ENCODE results near the gene CBX2.

CBX2 gene

DNA sequence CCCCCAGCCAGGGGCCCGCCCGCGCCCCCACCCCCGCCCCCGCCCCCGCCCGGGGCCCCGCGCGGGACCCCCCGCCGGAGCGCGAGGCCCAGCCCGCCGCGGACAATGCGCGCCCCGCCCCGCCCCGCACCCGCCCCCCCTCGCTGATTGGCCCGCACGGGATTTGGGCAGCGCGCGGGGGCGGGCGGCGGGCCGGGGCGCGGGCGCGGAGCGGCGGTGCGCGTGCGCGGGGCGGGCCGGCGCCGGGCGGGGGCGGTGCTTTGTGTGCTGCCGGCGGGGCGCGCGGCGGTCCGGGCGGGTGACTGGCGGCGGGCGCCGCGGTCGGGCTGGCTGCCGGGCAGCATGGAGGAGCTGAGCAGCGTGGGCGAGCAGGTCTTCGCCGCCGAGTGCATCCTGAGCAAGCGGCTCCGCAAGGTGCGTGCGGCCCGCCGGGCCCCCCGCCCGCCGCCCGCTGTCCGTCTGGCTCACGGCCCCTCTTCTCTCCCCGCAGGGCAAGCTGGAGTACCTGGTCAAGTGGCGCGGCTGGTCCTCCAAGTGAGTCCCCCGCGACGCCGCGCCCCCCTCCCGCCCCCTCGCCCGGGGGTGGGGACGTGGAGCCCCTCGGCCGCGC, at the start of gene CBX2:
CBX2 (plus strand) TSS at position 255 of the 610 bp plus-strand sequence; CDS start at position 343, 88 bp downstream.
- DNase-seq = peak; percentile 86

DNA sequence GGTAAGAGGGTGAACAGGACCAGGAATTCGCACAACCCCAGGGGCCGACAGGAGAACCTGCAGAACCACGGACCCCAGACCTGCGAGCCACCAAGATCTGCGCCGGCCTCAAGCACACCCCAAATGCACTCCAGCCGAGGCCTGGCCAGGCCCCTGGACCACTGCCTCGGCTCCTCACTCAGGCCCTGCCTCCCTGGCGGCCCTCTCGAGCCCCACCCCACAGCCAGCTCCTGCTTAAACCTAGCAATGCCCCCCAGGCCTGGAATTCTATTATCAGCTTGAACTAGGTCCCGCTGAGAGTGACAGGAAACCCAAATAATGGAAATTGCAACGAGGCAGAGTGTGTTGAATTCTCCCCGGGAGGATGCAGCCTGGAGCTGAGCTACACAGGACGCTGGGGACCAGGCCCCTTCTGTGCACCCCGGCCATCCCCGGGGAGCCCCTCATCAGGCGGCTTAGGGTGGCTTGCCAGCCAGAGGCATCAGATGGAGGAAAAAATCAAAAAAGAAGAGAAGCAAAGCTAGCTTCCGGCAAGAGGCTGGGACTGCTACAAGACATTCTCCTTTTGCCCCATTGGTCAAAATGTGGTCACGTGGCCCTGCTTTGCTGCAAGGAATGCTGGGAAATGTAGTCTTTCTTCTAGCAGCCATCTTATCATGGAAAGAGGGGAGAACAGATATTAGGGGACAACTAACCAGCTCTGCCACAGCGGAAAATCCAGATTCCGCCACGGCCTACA, 49.6 kb upstream of the CBX2 start:
- DNase-seq = peak; percentile 85

DNA sequence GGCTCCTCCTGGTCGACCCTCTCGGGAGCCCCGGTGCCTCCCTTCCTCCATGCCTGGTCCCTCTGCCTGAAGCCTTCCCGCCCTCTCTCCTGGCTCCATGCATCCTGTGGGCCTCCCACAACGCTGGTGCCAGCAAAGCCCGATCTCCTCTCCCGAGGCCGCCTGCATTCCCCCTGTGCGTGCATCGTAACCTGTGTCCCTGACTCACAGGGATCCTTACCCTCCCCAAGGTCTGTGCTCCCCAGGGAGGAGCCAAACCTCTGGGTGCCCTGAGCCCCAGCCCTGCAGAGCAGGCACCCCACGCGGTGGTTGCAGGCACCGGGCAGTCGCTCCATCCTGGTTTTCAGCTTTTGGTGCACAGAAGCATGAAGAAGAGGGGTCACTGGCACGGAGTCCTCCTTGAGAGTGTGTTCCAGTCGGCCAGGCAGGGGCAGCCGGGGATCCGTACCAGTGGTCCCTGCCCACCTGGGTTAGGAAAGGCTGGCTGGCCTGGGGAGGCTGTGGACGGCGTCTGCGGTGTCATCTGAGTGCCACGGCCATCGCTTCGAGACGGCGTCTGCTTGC, 49.0 kb upstream of the CBX2 start:
- no peak for DNase-seq

DNA sequence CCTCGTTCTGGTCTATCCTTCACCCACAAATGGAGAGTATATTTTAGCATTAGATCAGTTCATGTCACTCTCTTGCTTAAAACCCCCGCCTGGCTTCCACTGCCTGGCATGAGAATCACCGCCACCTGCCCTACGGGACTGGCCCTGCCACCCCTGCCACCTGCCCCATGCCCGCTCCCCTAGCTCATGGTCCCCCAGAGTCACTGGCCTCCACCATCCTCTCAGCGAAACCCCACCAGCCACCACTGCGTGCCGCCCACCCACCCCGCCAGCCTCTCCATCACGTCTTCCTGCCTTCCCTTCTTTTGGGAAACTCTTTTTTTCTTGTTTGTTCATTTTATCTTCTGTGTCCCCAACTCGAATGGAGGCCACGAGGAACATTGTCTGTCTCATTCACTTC, 48.2 kb upstream of the CBX2 start:
- no peak for DNase-seq

GRCh38 chr17:79730437-79730768, 47.5 kb upstream of the CBX2 start:
- DNase-seq = no peak

- DNase-seq = no peak
These were observed 47.0 kb upstream of the CBX2 start, which contains the start of gene ENPP7 for GRCh38 chr17:79730769-79731483. Gene ENPP7 (plus strand): TSS chr17:79730943. CDS start chr17:79731140, 197 bp downstream.

DNA sequence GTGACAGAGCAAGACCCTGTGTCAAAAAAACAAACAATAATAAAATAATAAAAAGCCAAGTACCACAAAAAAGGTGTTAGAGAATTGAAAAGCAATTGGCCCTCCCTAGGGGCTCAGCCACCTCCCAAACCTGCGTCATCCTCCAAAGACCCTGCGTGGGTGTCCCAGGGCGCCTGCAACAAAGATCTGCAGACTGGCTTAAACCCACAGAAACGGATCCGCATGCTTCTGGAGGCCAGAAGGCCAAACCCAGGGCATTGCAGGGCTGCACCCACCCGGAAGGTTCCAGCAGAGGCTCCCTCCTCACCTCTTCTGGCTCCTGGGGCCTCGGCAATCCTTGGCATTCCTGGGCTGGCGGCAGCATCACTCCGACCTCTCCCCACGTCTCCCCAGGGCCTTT, 45.7 kb upstream of the CBX2 start:
- DNase-seq = no peak

DNA sequence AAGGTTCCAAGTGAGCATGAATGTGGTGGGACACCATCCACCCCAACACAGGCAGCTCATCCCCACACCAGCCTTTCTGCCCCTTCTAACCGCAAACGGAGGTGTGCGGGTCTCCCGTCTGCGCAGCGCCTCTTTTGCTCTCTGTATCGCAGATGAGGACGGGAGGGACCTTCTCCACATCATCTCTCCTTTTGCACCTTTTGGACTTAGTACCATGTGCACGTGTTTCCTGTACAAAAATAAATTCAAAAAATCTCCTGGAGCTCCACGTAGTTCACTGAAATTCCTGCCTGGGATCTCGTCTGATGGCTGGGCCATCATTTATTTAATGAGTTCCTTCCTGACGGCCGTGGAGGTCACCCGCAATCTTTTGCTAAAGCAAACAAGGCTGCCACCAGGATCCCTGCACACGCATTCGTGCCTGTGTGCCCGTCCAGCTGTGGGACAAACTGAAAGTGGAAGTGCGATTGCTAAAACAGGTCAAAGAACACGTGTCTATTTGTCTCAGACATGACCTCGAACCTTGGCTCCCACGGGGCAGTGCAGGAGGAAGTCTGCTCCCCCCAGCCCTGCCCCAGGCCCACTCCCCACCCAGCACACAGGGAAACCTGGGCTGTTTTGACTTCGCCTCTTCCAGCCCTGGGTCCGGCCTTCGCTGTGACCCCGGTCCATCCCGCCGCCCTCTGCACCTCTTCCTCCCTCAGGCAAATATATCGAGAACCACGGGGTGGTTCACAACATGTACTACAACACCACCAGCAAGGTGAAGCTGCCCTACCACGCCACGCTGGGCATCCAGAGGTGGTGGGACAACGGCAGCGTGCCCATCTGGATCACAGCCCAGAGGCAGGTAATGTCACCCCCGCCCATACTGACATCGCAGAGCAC, 44.9 kb upstream of the CBX2 start:
- peak; percentile 31 for DNase-seq

DNA sequence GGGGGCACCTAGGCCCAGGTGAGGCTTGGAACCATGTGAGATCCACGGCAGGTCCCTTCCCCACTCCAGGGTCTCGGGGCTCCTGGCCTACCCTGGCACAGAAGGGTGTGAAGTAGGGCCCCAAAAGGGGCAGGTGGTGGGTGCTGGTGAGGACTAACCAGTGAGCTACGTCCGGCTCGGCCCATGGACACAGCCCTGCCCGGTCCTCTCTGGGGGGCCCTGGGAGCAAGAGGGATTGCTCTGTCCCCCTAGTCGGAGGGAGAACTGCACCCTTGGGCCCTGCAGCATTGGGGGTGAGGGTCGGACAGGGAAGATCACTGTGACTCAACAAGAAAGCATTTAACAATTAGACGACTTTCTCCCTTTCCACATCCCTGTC, 44.3 kb upstream of the CBX2 start:
- DNase-seq = no peak

DNA sequence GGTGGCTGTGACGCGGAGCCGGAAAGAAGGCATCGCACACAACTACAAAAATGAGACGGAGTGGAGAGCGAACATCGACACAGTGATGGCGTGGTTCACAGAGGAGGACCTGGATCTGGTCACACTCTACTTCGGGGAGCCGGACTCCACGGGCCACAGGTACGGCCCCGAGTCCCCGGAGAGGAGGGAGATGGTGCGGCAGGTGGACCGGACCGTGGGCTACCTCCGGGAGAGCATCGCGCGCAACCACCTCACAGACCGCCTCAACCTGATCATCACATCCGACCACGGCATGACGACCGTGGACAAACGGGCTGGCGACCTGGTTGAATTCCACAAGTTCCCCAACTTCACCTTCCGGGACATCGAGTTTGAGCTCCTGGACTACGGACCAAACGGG, 42.9 kb upstream of the CBX2 start:
- no peak for DNase-seq

- DNase-seq = no peak
These were observed 40.7 kb upstream of the CBX2 start for GRCh38 chr17:79737046-79737921.

- DNase-seq = no peak
These were observed 39.9 kb upstream of the CBX2 start for GRCh38 chr17:79737922-79738578.

DNA sequence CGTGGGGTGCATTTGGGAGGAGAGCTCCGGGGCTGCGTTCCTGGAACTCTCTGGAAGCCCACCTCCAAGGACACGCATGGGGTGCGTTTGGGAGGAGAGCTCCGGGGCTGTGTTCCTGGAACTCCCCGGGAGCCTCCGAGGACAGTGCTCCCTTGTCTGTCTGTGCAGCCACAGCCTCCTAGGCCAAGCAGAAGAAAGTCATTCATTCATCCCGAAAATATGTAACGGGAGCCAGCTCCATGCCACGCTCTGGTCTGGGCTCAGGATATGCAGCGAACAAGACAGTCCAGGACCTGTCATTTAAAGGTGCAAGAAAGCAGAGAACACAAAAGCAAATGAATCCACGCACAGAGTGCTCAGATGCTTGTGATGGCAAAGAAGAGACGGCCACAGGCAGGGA, 39.3 kb upstream of the CBX2 start:
- DNase-seq = no peak

DNA sequence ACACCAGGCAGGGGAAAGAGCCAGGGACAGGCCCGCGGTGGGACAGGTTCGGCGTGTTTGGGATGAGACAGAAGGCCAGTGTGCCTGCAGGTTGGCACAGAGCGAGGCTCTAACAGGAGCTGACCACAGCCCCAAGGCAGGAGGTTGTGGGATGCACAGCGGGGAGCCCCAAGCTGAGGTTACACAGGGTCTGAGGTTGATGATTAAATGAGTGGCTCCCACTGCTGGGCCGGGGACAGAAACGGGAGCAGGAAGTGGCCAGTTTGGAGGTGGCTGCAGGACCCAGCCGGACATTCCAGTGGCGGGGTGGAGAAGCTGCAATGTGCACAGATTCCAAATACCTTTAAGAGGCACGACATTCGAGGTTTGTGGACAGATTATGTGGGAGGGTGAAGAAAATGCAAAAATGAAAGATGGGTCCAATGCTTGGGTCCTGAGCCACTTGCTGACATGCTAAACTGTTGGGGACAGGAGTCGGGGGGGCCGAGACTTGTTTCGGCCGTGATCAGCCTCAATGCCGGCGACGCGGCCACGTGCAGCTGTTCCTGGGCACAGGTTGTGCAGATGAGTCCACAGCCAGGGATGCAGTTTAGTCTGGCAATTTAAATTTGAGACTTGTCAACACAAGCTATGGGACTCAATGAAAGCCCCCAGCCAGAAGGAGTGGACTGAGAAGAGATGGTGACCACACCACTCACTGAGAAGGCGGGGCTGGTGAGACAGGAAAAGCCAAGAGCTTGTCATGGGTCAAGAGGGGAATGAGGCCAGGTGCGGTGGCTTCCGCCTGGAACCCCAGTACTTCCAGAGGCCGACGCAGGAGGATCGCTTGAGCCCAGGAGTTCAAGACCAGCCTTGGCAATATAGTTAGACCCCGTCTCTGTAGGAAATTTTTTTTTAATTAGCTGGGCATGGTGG, 38.5 kb upstream of the CBX2 start:
- DNase-seq = no peak

- no peak for DNase-seq
These were observed 37.5 kb upstream of the CBX2 start for GRCh38 chr17:79740413-79740812.

DNA sequence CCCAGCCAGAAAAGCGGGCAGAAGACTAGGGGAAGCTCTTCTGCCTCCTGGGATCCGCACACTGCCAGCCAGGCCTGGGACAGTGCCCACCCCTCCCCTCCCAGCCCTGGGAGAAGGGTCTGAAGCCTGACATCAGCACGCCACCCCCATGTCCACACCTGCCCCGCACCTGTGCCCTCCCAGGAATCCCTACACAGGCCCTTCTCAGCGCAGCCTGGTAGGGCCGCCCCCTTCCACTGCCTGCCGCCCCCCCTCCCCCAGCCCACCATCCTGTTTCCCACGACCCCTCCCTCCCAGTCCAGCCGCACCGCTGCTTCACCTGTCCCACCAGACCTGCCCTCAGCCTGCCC, 36.6 kb upstream of the CBX2 start:
- no peak for DNase-seq

DNA sequence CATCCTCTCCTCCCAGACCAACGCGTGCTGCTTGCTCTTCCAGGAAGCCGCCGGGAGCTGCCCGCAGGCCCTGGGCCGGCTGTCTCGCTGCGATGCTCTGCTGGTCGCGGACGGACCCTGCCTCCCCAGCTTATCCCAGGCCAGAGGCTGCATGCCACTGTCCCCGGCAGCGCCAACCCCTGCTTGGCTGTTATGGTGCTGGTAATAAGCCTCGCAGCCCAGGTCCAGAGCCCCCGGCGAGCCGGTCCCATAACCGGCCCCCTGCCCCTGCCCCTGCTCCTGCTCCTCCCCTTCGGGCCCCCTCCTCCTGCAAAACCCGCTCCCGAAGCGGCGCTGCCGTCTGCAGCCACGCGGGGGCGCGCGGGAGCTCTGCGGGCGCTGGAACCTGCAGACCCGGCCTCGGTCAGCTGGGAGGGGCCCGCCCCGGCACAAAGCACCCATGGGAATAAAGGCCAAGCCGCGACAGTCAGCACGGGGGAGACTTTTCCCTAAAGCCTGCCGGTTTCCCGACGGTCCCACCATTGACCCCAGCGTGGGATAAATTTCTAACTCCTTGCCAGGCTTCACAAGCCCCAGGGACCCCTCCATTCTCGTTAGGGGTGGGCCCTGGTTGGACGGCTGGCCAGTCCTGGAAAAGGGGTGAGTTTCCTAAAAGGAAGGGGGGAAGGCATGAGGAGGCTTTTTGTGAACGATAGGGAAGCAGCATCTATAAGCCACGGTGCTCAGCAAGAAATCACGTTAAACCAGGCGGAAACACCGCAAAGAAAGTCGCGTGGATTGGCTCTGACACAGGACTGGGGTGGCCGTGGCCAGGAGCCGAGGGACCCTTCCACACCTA, 36.0 kb upstream of the CBX2 start:
- peak; percentile 84 for DNase-seq

DNA sequence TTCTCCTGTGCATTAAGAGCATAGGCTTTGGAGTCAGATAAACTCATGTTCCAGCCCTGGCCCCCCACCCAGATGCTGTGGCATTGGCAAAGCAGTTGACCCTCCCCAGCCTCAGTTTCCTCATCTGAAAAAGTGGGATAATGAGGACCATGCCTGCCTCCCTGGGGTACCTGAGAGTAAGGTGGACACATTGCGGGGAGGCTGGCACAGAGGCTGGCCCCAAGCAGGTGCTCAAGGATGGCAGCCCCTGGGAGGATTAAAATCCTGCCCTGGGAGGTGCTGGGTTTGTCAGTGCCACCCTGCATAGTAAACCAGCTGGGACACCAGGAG, 35.4 kb upstream of the CBX2 start:
- DNase-seq = no peak

DNA sequence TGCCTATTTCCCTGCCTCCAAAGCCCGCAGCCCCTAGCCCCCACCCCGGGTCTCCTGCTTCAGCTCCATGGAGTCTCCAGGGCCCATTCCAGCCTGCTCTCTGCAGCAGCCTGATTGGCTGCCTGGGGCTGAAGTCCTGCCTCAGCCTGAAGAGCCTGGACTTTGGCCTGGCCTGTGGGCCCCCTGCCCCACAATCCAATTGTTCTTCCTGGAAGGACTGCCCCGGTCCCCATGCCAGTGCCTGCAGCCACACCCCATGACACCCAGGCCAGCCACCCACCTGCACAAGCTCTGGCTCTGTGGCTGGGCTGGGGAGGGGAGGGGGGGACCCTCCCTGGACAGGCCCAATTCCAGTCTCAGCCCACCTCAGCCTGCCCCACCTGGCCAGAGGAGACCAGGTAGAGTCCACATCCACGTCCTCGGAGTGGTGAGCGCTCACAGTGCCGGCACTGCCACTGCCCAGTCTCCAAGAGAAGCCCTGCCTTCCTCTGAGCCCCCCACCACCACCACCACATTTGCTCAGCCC, 34.9 kb upstream of the CBX2 start:
- DNase-seq = no peak

Measured in stimulated activated CD8-positive, alpha-beta memory T cell treated with anti-CD3 and anti-CD28 coated beads, Interleukin-4, amount 100 ng/mL, for 48 hours (primary cell).